NB4 (cell line): ENCODE data around the gene SS18.

ENCODE experiments used
- DNase-seq: peaks from one replicate; pipeline ENCODE4 v3.0.0; 2010; ENCODE audit warnings: low read depth
- H3K4me3 ChIP-seq: one replicate; pipeline ENCODE4 v1.5.1; 2011; ENCODE audit warnings: mild to moderate bottlenecking, low read depth, low read length, moderate library complexity
- MYC ChIP-seq: IDR thresholded peaks from 2 replicates; pipeline ENCODE4 v1.6.1; 2011; ENCODE audit warnings: low read depth, low read length
- POLR2A ChIP-seq: IDR thresholded peaks from 2 replicates; pipeline ENCODE4 v1.6.1; 2011; ENCODE audit warnings: mild to moderate bottlenecking; ENCODE audit not compliant: insufficient read length; ENCODE audit errors: extremely low read depth
- TF ChIP-seq, protein P1 (sequence below): IDR thresholded peaks from one replicate; pipeline ENCODE4 v1.5.1; 2012; ENCODE audit warnings: low read depth, low read length
- TF ChIP-seq, protein P2 (sequence below): IDR thresholded peaks from 2 replicates; pipeline ENCODE4 v1.6.1; 2011; ENCODE audit warnings: low read depth, low read length

Gene SS18

DNA sequence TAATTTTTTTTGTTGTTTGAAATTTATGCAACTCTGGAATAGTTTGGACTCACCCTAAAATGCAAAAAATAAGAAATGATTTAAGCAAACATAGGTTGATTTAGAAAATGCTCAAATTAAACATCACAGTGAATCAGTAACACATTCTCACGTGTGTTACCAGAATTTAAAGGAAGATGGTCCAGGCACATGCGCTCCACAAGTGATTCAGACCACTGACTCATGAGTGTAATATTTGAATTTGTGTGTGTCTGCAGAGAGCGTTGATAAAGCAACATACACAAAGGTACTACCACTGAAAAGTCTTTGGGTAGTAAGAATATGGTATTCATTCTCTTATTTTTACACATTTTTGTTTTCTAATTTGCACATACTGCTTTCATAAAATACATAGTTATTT is 7.9 kb downstream of the SS18 start:
- no peak for DNase-seq
- TF ChIP-seq, protein P1, sequence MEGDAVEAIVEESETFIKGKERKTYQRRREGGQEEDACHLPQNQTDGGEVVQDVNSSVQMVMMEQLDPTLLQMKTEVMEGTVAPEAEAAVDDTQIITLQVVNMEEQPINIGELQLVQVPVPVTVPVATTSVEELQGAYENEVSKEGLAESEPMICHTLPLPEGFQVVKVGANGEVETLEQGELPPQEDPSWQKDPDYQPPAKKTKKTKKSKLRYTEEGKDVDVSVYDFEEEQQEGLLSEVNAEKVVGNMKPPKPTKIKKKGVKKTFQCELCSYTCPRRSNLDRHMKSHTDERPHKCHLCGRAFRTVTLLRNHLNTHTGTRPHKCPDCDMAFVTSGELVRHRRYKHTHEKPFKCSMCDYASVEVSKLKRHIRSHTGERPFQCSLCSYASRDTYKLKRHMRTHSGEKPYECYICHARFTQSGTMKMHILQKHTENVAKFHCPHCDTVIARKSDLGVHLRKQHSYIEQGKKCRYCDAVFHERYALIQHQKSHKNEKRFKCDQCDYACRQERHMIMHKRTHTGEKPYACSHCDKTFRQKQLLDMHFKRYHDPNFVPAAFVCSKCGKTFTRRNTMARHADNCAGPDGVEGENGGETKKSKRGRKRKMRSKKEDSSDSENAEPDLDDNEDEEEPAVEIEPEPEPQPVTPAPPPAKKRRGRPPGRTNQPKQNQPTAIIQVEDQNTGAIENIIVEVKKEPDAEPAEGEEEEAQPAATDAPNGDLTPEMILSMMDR = no peak
- TF ChIP-seq POLR2A (no peak), MYC (no peak)
- TF ChIP-seq, protein P2, sequence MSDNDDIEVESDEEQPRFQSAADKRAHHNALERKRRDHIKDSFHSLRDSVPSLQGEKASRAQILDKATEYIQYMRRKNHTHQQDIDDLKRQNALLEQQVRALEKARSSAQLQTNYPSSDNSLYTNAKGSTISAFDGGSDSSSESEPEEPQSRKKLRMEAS = no peak
- no peak overlapping the region for H3K4me3 ChIP-seq

DNA sequence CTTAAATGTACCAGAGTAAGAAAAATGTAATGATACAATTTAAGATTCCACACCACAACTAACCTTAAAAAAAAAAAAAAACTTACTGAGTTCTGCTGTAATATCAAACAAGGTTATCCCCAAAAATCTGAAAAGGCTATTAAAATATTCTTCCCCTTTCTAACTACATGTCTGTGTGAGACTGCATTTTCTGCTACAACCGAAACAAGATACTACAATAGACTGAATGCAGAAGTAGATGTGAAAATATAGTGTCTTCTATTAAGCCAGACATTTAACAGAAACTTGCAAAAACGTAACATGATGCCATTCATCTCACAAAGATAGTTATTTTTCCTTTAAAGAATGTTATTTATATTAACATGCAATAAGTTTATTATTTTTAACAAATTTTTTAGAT is 16.2 kb downstream of the SS18 start:
- DNase-seq = no peak
- H3K4me3 ChIP-seq = no peak overlapping the region
- TF ChIP-seq, protein P2 = no peak
- TF ChIP-seq, protein P1 = no peak
- TF ChIP-seq MYC = no peak
- TF ChIP-seq POLR2A = no peak

DNA sequence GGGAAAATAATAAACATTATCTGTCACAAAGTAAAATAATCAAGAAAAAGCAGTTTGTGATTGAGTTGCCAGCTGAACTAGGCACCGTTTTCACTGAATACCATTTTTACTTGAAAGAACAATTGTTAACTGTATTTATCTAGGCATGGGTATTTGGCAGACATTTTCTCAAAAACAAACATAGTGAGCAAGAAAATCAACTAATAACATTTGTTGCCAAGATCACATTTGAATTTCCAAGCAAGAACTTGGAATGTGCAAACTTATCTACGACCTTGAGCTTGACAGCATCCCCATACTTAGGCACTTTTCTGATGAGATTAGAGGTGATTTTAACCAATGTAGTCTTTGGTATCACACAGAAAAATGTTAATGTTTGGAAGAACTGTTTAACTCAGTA is 16.7 kb downstream of the SS18 start:
- TF ChIP-seq POLR2A (no peak), MYC (no peak)
- TF ChIP-seq, protein P1 = no peak
- TF ChIP-seq, protein P2 = no peak
- H3K4me3 ChIP-seq = no peak overlapping the region
- no peak for DNase-seq

DNA sequence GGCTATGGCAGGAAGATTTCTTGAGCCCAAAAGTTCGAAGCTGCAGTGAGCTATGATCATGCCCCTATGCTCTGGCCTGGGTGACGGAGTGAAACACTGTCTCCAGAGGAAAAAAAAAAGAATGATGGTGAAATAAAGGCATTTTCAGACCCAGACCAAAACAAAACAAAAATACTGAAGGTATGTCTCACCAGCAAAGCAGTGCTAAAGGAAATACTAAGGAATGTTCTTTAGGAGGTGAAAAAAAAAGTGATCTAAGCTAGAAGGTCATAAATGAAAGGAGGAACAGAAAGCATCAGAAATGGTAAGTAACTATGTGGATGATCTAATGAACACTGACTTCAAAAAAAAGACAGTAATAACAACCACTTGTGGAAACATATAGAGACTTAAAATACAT is 18.7 kb downstream of the SS18 start:
- H3K4me3 ChIP-seq = no peak overlapping the region
- DNase-seq = no peak
- TF ChIP-seq POLR2A (no peak), MYC (no peak)
- TF ChIP-seq, protein P1 = no peak
- TF ChIP-seq, protein P2 = no peak

DNA sequence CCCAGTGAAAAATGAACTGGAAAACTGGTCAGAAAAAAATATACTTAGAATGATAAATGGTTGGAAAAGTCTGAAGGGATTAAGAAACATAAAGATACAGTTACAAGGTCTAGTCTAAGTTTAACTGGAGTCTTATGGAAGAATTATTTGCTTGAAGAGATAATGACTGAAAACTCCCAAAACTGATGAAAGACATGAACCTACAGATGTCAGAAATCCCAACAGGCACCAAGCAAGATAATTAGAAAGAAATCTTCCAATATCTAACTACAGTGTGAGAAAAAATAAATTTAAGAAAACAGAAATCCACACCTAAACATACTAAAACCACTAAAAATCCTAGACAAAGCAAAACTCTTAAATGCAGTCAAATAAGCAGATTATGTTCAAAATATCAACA is 19.4 kb downstream of the SS18 start:
- TF ChIP-seq POLR2A (no peak), MYC (no peak)
- TF ChIP-seq, protein P2 = no peak
- TF ChIP-seq, protein P1 = no peak
- no peak for DNase-seq
- H3K4me3 ChIP-seq = no peak overlapping the region

DNA sequence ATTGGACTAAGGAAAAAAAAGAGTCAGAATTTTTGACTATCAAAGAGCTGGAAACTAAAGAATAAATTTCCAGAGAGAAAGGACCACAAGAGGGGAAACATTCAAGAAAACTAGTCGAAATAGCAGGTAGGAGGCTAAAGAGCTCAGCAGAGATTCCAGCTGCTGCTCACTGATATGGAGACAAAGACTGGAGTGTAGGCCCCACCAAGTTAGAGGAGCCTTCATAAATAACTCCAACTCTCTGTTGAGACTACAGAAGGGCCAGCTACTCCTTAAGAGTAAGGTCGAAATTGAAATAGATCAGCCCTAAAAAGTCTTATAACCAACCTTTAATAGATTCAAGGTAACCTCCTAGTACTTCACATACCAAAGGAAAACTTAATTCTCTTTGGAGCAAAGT is 31.1 kb downstream of the SS18 start:
- H3K4me3 ChIP-seq = no peak overlapping the region
- DNase-seq = no peak
- no peak for TF ChIP-seq MYC
- TF ChIP-seq POLR2A = no peak
- TF ChIP-seq, protein P1 = no peak
- TF ChIP-seq, protein P2 = no peak
